ENCODE data around the gene GNB1. TPM values are rescaled to one million over a fixed set of nuclear protein-coding genes. Genes with fewer than 3 reads are reported as not detected.
"Not testable (repeated sequence)": the region's sequence is repeated elsewhere in the genome, so short reads cannot be mapped to it uniquely, and the experiment has no call there.

Gene GNB1
- total RNA-seq, 1 donor: 101 TPM

- Histone ChIP-seq H3K4me1 (ENCODE audit: insufficient read depth, low read length) (peaks cover 14% of the 10 kb centered on the region), H3K4me3 (ENCODE audit: low read length) (no peak overlapping the region), H3K27me3 (ENCODE audit: insufficient read depth, low read length) (no peaks in the 10 kb centered on the region), H3K9me3 (ENCODE audit: low read depth, low read length) (no peaks in the 10 kb centered on the region)
Observed at GRCh38 chr1:1758692-1759455, 132.0 kb downstream of the GNB1 start.

- H3K9me3 ChIP-seq (ENCODE audit: low read depth, low read length): no peaks in the 10 kb centered on the region
Observed at GRCh38 chr1:1758059-1758621, 132.7 kb downstream of the GNB1 start.

GRCh38 chr1:1757422-1758058, 133.3 kb downstream of the GNB1 start:
- no peaks in the 10 kb centered on the region for H3K9me3 ChIP-seq (ENCODE audit: low read depth, low read length)
- H3K4me3 ChIP-seq (ENCODE audit: low read length): no peak overlapping the region
- peaks cover 10% of the 10 kb centered on the region for H3K4me1 ChIP-seq (ENCODE audit: insufficient read depth, low read length)
- no peaks in the 10 kb centered on the region for H3K27me3 ChIP-seq (ENCODE audit: insufficient read depth, low read length)

More at GRCh38 chr1:1758059-1758621, 132.7 kb downstream of the GNB1 start:
- no peaks in the 10 kb centered on the region for H3K27me3 ChIP-seq (ENCODE audit: insufficient read depth, low read length)
- peaks cover 10% of the 10 kb centered on the region for H3K4me1 ChIP-seq (ENCODE audit: insufficient read depth, low read length)
- H3K4me3 ChIP-seq (ENCODE audit: low read length): no peak overlapping the region

GRCh38 chr1:1756661-1757421, 134.0 kb downstream of the GNB1 start:
- H3K27me3 ChIP-seq (ENCODE audit: insufficient read depth, low read length): no peaks in the 10 kb centered on the region
- H3K4me1 ChIP-seq (ENCODE audit: insufficient read depth, low read length): peaks cover 10% of the 10 kb centered on the region
- H3K9me3 ChIP-seq (ENCODE audit: low read depth, low read length): no peaks in the 10 kb centered on the region

GRCh38 chr1:1755852-1756251, 135.0 kb downstream of the GNB1 start:
- Histone ChIP-seq H3K9me3 (ENCODE audit: low read depth, low read length) (no peaks in the 10 kb centered on the region), H3K27me3 (ENCODE audit: insufficient read depth, low read length) (no peaks in the 10 kb centered on the region), H3K4me1 (ENCODE audit: insufficient read depth, low read length) (peaks cover 10% of the 10 kb centered on the region), H3K4me3 (ENCODE audit: low read length) (no peak overlapping the region)

More at GRCh38 chr1:1756661-1757421, 134.0 kb downstream of the GNB1 start:
- H3K4me3 ChIP-seq (ENCODE audit: low read length): no peak overlapping the region

GRCh38 chr1:1755426-1755825, 135.5 kb downstream of the GNB1 start:
- Histone ChIP-seq H3K9me3 (ENCODE audit: low read depth, low read length) (no peaks in the 10 kb centered on the region), H3K4me3 (ENCODE audit: low read length) (no peak overlapping the region), H3K4me1 (ENCODE audit: insufficient read depth, low read length) (peaks cover 10% of the 10 kb centered on the region), H3K27me3 (ENCODE audit: insufficient read depth, low read length) (no peaks in the 10 kb centered on the region)

- peaks cover 4% of the 10 kb centered on the region for H3K4me1 ChIP-seq (ENCODE audit: insufficient read depth, low read length)
- no peaks in the 10 kb centered on the region for H3K9me3 ChIP-seq (ENCODE audit: low read depth, low read length)
- H3K27me3 ChIP-seq (ENCODE audit: insufficient read depth, low read length): no peaks in the 10 kb centered on the region
- H3K4me3 ChIP-seq (ENCODE audit: low read length): no peak overlapping the region
Observed at GRCh38 chr1:1754051-1754815, 136.7 kb downstream of the GNB1 start.

GRCh38 chr1:1753607-1754005, 137.3 kb downstream of the GNB1 start:
- H3K27me3 ChIP-seq (ENCODE audit: insufficient read depth, low read length): no peaks in the 10 kb centered on the region
- H3K4me1 ChIP-seq (ENCODE audit: insufficient read depth, low read length): peaks cover 5% of the 10 kb centered on the region
- no peak overlapping the region for H3K4me3 ChIP-seq (ENCODE audit: low read length)
- no peaks in the 10 kb centered on the region for H3K9me3 ChIP-seq (ENCODE audit: low read depth, low read length)

- Histone ChIP-seq H3K4me3 (ENCODE audit: low read length) (no peak overlapping the region), H3K9me3 (ENCODE audit: low read depth, low read length) (no peaks in the 10 kb centered on the region), H3K4me1 (ENCODE audit: insufficient read depth, low read length) (peaks cover 6% of the 10 kb centered on the region), H3K27me3 (ENCODE audit: insufficient read depth, low read length) (no peaks in the 10 kb centered on the region)
Observed at GRCh38 chr1:1752636-1753606, 138.0 kb downstream of the GNB1 start.

GRCh38 chr1:1752190-1752589, 138.7 kb downstream of the GNB1 start:
- H3K27me3 ChIP-seq (ENCODE audit: insufficient read depth, low read length): no peaks in the 10 kb centered on the region
- peaks cover 6% of the 10 kb centered on the region for H3K4me1 ChIP-seq (ENCODE audit: insufficient read depth, low read length)
- no peak overlapping the region for H3K4me3 ChIP-seq (ENCODE audit: low read length)
- H3K9me3 ChIP-seq (ENCODE audit: low read depth, low read length): no peaks in the 10 kb centered on the region

GRCh38 chr1:1749941-1750340, 140.9 kb downstream of the GNB1 start:
- H3K9me3 ChIP-seq (ENCODE audit: low read depth, low read length); H3K4me3 ChIP-seq (ENCODE audit: low read length); H3K4me1 ChIP-seq (ENCODE audit: insufficient read depth, low read length); H3K27me3 ChIP-seq (ENCODE audit: insufficient read depth, low read length): not testable (repeated sequence)

GRCh38 chr1:1748686-1749321, 142.1 kb downstream of the GNB1 start:
- Histone ChIP-seq H3K9me3 (ENCODE audit: low read depth, low read length) (no peaks in the 10 kb centered on the region), H3K4me1 (ENCODE audit: insufficient read depth, low read length) (peaks cover 6% of the 10 kb centered on the region), H3K27me3 (ENCODE audit: insufficient read depth, low read length) (no peaks in the 10 kb centered on the region), H3K4me3 (ENCODE audit: low read length) (no peak overlapping the region)

GRCh38 chr1:1746566-1746909, 144.3 kb downstream of the GNB1 start:
- not testable (repeated sequence) for H3K9me3 ChIP-seq (ENCODE audit: low read depth, low read length); H3K4me1 ChIP-seq (ENCODE audit: insufficient read depth, low read length); H3K27me3 ChIP-seq (ENCODE audit: insufficient read depth, low read length)
- H3K4me3 ChIP-seq (ENCODE audit: low read length): peak overlapping the region; percentile 35
